ENCODE results near the gene BRD3. TPM values are rescaled to one million over a fixed set of nuclear protein-coding genes. Genes with fewer than 3 reads are reported as not detected.
A peak's percentile ranks its signal among the peaks of the same experiment; 100 is the strongest.

BRD3 gene
- polyA plus RNA-seq, 2 of the 4 experiments (the other 2 are of a cell fraction): 9.0 to 15.3 TPM

DNA sequence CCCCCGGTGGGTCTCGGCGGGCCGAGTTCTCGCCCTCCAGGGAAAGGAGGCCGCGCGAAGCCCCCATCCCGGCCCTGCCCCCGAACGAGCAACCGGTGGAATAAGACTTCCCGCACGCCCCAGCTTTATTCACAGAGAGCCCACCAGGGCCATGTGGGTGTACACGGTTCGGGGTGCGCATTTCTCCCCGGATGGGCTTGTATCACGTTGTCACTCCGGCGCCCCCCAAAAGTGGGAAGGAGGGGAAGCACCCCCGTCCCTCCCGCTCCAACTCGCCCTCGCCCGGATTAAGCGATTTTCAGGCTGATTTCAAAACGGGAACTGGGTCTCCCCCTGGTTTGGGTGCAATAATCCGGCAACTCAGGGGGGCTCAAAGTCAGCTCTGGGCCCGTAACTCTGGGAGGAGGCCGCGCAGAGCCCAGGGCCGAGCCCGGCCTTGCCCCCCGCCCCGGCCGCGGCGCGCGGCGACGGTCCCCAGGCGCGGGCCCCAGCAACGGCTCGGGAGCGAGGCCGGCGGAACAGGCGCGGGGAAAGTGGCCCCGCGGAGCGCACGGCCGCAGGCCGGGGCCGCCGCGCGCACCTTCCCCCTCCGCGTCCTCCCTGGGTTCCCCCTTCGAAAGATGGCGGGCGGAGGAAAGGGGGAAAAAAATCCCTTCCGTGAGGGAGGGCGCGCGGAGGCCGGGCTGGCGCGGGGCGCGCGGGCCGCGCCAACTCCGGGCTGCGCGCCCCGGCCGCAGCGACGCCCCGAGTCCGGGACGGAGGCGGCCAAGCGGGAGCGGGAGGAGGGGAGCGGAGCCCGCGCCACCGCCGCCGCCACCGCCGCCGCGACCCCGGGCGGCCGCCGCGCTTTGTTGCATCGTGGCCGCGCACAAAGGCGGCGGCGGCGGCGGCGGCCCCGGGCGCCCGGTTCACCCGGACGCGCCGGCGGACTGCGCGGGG is 644 bp downstream of the BRD3 start:
- peaks cover 10% of the 10 kb centered on the region for H3K4me1 ChIP-seq
- ChIA-PET POLR2A (no interaction called here), CTCF (interaction anchor here (1.2 to 2.1 kb wide), 2 partner anchors 9 to 73 kb away, joined by 3 to 7 read pairs; no protein-coding TSS in a partner anchor)
- WGBS (ENCODE audit: missing lambda C conversion rate): 2% methylated on average over 56 of the region's 126 CpGs
- peak; percentile 36 to 39 for DNase-seq (ENCODE audit: low read depth in 1 of 2, low spot score in 1 of 2)
- TF ChIP-seq CEBPB (IDR thresholded peaks at IDR 0.05) (no peak), ESRRA (IDR thresholded peaks at IDR 0.05; ENCODE audit: borderline replicate concordance, low read length) (no peak)
- TF ChIP-seq, protein P1, sequence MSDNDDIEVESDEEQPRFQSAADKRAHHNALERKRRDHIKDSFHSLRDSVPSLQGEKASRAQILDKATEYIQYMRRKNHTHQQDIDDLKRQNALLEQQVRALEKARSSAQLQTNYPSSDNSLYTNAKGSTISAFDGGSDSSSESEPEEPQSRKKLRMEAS (IDR thresholded peaks at IDR 0.05): peak; percentile 5; the same call in 1 of the 2 replicates
- H3K4me2 ChIP-seq: peak overlapping the region; percentile 91
- peak overlapping the region; percentile 91 to 100 for H3K27ac ChIP-seq
- no peak for FAIRE-seq
- H3K9me3 ChIP-seq: no peaks in the 10 kb centered on the region
- ATAC-seq: peak in 1 of 2 experiments; percentile 31; a peak in 3 of 6 replicates
- H3K4me3 ChIP-seq: peak overlapping the region; percentile 83

DNA sequence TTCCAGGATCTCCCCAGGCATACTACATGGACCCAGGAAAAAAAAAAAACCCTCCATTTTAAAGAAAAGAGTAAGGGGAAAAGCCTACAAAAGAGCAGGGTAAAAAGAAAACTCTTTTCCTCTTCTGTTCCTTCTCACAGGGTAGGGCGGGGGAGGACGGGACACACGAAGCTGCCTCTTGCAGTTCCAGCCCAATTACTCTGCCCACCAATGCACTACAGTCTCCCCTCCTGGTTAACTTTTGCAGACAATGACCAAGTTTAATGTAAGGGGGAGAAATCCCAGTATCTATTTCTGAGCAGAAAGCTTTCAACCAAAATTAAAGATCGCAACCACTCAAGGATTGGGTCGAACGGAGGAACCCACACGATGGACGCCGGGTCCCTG is 1.3 kb downstream of the BRD3 start:
- CTCF ChIA-PET: interaction anchor here (1.2 to 2.1 kb wide), 2 partner anchors 9 to 72 kb away, joined by 3 to 7 read pairs; no protein-coding TSS in a partner anchor
- TF ChIP-seq FOSB (CRISPR knock-in tag; IDR thresholded peaks at IDR 0.05) (no peak), JUN (IDR thresholded peaks at IDR 0.05) (no peak), CHD2 (IDR thresholded peaks at IDR 0.05; ENCODE audit: low read length, partially characterized antibody) (no peak), TFCP2L1 (CRISPR knock-in tag; IDR thresholded peaks at IDR 0.05) (no peak), FOXS1 (CRISPR knock-in tag; IDR thresholded peaks at IDR 0.05) (no peak), MAZ (IDR thresholded peaks at IDR 0.05; ENCODE audit: borderline replicate concordance, low read depth, low read length) (no peak), ZNF302 (CRISPR knock-in tag; IDR thresholded peaks at IDR 0.05) (no peak), SREBF2 (IDR thresholded peaks at IDR 0.05) (no peak), POLR2A (IDR thresholded peaks at IDR 0.05; ENCODE audit: low read length) (no peak), HDAC2 (IDR thresholded peaks at IDR 0.05) (no peak), ZSCAN20 (CRISPR knock-in tag; IDR thresholded peaks at IDR 0.05) (no peak), ZC3H11A (IDR thresholded peaks at IDR 0.05) (no peak)
- TF ChIP-seq, protein P2, sequence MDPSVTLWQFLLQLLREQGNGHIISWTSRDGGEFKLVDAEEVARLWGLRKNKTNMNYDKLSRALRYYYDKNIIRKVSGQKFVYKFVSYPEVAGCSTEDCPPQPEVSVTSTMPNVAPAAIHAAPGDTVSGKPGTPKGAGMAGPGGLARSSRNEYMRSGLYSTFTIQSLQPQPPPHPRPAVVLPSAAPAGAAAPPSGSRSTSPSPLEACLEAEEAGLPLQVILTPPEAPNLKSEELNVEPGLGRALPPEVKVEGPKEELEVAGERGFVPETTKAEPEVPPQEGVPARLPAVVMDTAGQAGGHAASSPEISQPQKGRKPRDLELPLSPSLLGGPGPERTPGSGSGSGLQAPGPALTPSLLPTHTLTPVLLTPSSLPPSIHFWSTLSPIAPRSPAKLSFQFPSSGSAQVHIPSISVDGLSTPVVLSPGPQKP (IDR thresholded peaks at IDR 0.05; ENCODE audit: low read depth, low read length): no peak
- TF ChIP-seq, protein P3, sequence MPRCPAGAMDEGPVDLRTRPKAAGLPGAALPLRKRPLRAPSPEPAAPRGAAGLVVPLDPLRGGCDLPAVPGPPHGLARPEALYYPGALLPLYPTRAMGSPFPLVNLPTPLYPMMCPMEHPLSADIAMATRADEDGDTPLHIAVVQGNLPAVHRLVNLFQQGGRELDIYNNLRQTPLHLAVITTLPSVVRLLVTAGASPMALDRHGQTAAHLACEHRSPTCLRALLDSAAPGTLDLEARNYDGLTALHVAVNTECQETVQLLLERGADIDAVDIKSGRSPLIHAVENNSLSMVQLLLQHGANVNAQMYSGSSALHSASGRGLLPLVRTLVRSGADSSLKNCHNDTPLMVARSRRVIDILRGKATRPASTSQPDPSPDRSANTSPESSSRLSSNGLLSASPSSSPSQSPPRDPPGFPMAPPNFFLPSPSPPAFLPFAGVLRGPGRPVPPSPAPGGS (IDR thresholded peaks at IDR 0.05): no peak
- TF ChIP-seq, protein P4, sequence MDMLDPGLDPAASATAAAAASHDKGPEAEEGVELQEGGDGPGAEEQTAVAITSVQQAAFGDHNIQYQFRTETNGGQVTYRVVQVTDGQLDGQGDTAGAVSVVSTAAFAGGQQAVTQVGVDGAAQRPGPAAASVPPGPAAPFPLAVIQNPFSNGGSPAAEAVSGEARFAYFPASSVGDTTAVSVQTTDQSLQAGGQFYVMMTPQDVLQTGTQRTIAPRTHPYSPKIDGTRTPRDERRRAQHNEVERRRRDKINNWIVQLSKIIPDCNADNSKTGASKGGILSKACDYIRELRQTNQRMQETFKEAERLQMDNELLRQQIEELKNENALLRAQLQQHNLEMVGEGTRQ (IDR thresholded peaks at IDR 0.05): no peak
- TF ChIP-seq, protein P5, sequence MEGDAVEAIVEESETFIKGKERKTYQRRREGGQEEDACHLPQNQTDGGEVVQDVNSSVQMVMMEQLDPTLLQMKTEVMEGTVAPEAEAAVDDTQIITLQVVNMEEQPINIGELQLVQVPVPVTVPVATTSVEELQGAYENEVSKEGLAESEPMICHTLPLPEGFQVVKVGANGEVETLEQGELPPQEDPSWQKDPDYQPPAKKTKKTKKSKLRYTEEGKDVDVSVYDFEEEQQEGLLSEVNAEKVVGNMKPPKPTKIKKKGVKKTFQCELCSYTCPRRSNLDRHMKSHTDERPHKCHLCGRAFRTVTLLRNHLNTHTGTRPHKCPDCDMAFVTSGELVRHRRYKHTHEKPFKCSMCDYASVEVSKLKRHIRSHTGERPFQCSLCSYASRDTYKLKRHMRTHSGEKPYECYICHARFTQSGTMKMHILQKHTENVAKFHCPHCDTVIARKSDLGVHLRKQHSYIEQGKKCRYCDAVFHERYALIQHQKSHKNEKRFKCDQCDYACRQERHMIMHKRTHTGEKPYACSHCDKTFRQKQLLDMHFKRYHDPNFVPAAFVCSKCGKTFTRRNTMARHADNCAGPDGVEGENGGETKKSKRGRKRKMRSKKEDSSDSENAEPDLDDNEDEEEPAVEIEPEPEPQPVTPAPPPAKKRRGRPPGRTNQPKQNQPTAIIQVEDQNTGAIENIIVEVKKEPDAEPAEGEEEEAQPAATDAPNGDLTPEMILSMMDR (IDR thresholded peaks at IDR 0.05): no peak
- TF ChIP-seq, protein P6, sequence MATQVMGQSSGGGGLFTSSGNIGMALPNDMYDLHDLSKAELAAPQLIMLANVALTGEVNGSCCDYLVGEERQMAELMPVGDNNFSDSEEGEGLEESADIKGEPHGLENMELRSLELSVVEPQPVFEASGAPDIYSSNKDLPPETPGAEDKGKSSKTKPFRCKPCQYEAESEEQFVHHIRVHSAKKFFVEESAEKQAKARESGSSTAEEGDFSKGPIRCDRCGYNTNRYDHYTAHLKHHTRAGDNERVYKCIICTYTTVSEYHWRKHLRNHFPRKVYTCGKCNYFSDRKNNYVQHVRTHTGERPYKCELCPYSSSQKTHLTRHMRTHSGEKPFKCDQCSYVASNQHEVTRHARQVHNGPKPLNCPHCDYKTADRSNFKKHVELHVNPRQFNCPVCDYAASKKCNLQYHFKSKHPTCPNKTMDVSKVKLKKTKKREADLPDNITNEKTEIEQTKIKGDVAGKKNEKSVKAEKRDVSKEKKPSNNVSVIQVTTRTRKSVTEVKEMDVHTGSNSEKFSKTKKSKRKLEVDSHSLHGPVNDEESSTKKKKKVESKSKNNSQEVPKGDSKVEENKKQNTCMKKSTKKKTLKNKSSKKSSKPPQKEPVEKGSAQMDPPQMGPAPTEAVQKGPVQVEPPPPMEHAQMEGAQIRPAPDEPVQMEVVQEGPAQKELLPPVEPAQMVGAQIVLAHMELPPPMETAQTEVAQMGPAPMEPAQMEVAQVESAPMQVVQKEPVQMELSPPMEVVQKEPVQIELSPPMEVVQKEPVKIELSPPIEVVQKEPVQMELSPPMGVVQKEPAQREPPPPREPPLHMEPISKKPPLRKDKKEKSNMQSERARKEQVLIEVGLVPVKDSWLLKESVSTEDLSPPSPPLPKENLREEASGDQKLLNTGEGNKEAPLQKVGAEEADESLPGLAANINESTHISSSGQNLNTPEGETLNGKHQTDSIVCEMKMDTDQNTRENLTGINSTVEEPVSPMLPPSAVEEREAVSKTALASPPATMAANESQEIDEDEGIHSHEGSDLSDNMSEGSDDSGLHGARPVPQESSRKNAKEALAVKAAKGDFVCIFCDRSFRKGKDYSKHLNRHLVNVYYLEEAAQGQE (IDR thresholded peaks at IDR 0.05): no peak
- TF ChIP-seq, protein P7, sequence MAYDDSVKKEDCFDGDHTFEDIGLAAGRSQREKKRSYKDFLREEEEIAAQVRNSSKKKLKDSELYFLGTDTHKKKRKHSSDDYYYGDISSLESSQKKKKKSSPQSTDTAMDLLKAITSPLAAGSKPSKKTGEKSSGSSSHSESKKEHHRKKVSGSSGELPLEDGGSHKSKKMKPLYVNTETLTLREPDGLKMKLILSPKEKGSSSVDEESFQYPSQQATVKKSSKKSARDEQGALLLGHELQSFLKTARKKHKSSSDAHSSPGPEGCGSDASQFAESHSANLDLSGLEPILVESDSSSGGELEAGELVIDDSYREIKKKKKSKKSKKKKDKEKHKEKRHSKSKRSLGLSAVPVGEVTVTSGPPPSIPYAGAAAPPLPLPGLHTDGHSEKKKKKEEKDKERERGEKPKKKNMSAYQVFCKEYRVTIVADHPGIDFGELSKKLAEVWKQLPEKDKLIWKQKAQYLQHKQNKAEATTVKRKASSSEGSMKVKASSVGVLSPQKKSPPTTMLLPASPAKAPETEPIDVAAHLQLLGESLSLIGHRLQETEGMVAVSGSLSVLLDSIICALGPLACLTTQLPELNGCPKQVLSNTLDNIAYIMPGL (CRISPR knock-in tag; IDR thresholded peaks at IDR 0.05; ENCODE audit: borderline replicate concordance): no peak
- H3K9me3 ChIP-seq: no peaks in the 10 kb centered on the region
- POLR2A ChIA-PET: no interaction called here
- WGBS (ENCODE audit: missing lambda C conversion rate): 15% methylated on average over 9 of the region's 9 CpGs
- peak in 1 of 2 experiments; percentile 28 for DNase-seq (ENCODE audit: low read depth in 1 of 2, low spot score in 1 of 2)
- ATAC-seq: no peak
- peak overlapping the region; percentile 91 to 100 for H3K27ac ChIP-seq
- peaks cover 10% of the 10 kb centered on the region for H3K4me1 ChIP-seq
- peak overlapping the region; percentile 91 for H3K4me2 ChIP-seq
- peak overlapping the region; percentile 83 for H3K4me3 ChIP-seq
- FAIRE-seq: no peak

All from A549 (cell line).